ENCODE data around the gene FGD3.

FGD3 gene

DNA sequence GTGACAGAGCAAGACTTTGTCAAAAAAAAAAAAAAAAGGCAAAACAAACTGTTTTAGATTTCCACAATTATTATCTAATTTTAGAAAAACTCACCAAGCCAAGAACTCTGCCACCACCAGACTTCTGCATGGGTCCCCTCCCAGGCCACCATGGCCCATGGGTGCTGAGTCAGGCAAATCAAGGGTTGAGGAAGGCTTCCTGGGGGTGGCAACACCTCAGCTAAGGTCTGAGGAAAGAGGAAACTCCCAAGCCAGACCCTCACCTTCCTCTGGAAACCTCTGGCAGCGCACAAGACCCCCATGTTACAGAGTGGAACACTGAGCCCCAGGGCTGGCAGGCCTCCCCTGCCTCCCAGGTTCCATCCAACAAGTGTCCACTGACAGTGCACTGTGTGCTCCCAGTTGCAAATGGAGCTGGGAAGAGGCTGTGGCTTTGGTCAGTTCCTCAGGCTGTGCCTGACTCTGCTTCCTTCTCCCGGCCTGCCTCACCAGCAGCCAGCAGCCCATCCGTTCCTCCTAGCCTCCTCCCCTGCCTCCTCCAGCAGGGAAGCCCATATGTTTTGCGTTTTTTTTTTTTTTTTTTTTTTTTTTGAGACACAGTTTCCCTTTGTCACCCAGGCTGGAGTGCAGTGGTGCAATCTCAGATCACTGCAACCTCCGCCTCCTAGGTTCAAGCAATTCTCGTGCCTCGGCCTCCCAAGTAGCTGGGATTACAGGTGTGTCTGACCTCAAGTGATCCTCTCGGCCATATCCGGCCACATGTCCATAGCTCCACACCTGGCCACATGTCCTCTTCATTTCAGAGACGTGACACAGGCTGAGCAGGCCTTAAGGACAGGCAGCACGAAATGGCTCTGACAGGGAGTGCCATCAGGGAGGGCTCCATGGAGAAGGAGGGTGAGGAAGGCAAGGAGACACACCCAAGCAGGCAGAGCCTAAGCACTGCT, 107.7 kb downstream of the FGD3 start:
- no peak for DNase-seq (ENCODE audit: low spot score)

DNA sequence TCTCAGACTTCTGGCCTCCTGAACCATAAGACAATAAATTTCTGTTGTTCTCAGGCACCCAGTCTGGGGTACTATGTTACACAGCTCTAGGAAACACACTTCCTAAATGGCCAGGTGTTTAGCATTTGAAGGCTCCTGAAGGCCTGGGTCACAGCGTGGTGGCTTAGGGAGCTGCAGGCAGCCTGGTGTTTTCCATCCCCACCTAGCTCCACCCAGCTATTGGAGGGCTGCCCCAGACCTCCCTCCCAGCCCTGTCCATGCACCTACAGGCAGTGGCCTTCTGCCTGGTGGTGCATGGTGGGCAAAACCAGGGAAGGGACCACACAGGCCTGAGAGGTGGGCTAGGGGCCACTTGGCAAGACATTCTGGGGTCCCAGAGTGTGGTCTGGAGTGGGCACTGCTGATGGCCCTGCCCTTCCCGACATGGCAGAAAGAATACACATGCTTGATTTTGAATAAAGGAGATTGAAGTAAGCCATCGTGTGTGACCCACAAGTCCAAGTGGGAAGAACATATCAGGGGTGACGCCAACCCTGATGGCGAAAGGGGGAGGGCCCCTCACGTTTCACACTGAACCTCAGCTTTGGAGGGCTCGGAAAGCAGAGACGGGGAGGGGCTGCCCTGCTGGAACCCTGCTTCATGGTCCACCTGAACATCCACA, 109.8 kb downstream of the FGD3 start:
- DNase-seq (ENCODE audit: low spot score), result no peak

GRCh38 chr9:93057703-93058354, 110.5 kb downstream of the FGD3 start:
- DNase-seq (ENCODE audit: low spot score), result no peak

- DNase-seq (ENCODE audit: low spot score), result no peak
Measured at GRCh38 chr9:93058355-93059010, 111.2 kb downstream of the FGD3 start, which contains the start of gene SUSD3. Gene SUSD3 (plus strand): TSS chr9:93058701. CDS start chr9:93058743, 42 bp downstream.

- no peak for DNase-seq (ENCODE audit: low spot score)
Measured at GRCh38 chr9:93059011-93059714, 111.8 kb downstream of the FGD3 start.

DNA sequence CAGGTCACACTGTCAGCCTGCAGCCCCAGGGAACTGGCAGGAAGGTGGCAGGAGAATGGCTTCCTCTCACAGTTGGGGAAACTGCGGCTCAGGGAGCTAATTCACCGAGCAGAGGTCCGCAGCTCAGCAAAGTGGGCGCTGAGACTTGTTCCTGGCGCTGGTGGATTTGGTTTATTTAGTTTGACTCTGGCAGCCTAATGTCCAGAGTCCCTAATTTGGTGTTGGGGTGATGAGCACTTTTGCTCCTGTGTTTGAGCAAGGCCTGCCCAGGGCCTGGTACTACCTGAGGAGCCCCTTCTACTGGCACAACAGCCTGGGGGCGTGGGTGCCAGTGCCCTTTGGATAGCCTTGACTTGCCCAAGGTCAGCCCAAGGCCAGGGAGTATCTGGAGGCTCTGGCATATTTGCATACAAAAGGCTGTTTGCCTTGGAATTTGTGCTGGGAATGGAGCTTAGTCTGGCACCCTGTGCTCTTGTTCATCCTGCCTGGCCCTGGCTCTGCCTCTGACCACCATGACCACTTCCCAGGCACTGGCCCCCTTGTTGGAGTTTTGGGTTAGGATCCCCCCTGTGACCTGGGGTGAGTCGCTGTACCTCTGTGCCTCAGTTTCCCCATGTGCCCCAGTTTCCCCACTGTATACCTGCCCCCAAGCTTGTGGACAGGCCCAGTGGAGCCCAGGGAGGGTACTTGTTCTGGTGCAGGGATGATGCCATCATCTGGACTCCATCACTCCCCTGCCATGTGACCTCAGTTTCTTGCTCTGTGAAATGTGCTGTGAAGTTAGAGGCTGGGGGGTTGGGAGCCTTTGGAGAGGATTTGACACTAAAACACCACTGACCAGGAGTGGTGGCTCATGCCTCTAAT, 112.6 kb downstream of the FGD3 start:
- no peak for DNase-seq (ENCODE audit: low spot score)

DNA sequence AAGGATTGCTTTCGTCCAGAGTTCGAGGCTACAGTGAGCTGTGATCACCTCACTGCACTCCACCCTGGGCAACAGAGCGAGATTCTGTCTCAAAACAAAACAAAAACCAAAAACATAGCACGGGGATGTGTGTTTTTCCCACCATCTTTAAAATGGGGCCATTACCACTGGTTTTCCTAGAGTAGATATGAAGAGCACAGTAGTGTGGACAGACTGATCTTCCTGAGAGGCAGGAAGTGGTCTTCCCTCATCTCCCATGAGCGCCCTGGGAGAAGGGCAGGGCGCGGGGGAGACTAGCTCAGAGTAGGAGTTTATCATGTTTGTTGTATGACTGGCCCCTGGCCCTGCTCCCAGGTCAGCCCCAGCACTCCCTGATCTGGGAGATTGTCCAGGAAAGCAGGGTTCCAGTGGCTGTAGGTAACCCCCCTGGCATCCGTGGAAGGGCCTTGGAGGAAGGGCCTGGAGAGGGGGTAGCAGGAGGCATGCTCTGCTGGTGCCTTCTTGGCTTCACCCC, 113.5 kb downstream of the FGD3 start:
- DNase-seq (ENCODE audit: low spot score), result no peak

DNA sequence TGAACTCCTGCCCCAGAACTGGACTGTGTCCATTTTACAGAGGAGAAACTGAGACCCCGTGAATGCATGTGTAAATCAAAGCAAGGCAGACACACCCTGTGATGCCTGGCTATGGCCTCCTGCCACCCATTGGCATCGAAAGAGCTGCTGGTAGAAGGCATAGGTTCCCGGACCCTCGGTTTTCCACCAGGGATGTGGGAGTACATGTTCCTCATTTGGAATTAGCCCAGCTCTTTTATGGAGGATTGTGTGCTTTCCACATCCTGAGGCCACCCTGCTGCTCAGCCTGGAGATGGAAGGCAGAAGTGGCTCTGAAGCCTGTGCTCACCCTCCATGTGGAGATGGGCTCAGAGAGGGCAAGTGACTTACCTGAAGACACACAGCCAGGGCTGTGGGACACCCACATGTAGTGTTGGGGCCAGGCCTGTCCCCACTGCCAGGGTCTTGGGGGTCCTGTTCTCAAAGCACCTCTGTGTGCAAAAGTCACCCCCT, 114.0 kb downstream of the FGD3 start:
- DNase-seq (ENCODE audit: low spot score), result no peak

DNA sequence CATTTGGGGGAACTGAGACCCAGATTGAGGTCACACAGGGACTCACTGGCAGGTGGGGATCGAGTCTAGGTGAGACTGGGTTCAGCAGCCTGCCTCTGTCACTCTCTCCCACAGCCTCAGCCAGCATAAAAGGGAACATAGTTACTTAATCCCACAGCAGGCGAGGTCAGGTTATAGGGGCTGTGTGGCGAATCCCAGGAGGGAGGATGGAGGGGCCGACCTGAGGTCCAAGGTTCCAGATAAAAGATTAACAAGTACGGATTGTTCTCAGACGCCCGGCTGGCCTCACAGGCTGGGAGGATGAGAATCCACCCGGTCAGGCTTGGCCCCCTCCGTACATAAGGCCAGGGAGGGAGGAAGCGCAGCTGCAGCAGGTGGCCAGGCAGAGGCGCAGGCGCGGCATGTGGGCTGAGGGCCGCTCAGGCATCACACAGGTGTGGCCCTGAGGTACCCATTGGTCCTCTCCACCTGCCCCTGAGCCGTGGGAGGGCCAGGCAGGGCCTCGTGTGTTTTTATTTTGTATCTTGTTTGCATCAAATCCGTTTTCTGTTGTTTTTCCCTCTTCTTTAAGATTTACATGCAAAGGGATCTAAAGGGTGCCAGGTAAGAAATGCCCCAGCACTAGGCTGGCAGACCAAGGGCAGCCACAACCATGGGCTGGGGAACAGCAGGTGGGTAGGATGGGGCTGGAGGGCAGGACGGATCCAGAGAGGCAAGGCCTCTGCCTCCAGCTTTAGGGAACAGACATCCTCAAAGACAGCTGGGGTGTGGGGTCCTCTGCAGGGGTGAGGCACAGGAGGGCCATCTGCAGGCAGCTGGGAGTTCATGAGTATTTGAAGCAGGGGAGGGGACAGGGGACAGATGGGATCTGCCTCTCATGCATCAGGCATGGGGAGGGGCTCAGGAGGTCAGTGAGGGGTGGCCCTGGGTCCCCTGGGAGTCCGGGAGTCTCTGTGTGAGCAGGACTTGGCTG, 114.8 kb downstream of the FGD3 start:
- DNase-seq (ENCODE audit: low spot score), result no peak

GRCh38 chr9:93064392-93065134, 117.2 kb downstream of the FGD3 start:
- peak; percentile 39 for DNase-seq (ENCODE audit: low spot score)

DNA sequence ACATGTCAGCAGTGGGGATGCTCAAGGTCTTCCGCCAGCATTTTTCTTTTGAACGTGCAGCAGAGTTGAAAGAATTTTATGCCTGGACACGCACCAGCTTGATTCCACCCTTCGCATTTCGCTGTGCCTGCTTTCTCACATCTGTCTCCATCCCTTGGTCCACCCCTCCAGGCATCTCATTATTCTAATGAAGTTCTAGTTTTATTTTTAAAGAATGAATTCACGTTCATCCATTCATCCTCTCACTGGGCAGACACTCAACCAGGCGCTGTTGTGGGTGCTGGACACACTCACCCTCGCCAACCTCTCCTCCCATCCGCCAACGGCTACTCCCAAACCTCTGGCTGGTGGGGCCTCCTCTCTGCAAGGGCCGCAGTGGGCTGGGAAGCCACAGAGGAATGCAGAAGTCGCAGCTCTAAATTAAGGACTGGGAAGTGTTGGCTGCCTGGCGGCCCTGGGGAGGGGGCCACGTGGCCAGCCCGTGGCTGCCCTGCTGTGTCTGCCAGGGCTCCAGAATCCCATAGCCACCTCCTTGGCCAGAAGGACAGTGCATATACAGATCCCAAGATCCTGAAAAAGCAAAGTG, 117.9 kb downstream of the FGD3 start:
- peak; percentile 70 for DNase-seq (ENCODE audit: low spot score)

- DNase-seq (ENCODE audit: low spot score), result no peak
Measured at GRCh38 chr9:93066978-93067603, 119.8 kb downstream of the FGD3 start.

DNA sequence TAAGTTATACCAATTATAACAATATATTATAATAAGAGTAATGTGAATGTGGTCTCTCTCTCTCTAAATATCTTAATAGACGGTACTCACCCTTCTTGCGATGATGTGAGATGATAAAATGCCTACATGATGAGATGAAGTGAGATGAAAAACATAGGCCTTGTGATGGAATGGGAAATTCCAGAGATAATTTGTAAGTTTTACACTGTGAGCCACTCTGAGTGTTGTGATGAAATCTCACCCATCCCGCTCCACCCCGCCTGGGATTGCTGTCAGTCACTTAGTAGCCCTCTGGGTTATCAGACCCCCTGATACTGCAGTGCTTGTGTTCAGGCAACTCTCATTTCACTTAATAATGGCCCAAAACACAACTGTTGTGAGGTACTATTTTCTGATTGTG, 121.6 kb downstream of the FGD3 start:
- DNase-seq (ENCODE audit: low spot score), result no peak

DNA sequence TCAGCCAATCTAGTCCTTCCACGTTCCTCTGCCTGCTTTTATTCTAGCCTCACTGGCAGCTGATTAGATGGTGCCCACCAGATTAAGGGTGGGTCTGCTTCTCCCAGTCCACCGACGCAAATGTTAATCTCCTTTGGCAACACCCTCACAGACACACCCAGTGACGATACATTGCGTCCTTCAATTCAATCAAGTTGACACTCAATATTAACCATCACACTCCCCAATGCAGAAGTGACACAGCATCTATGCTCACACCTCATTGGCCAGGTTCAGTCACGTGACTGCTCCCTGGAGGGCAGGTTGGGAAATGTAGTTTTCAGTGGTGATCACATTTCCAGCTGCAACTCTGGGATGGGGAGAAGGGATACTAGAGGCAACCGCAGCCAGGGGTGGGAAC, 124.1 kb downstream of the FGD3 start:
- no peak for DNase-seq (ENCODE audit: low spot score)

- no peak for DNase-seq (ENCODE audit: low spot score)
Measured at GRCh38 chr9:93072383-93072795, 125.1 kb downstream of the FGD3 start.

DNA sequence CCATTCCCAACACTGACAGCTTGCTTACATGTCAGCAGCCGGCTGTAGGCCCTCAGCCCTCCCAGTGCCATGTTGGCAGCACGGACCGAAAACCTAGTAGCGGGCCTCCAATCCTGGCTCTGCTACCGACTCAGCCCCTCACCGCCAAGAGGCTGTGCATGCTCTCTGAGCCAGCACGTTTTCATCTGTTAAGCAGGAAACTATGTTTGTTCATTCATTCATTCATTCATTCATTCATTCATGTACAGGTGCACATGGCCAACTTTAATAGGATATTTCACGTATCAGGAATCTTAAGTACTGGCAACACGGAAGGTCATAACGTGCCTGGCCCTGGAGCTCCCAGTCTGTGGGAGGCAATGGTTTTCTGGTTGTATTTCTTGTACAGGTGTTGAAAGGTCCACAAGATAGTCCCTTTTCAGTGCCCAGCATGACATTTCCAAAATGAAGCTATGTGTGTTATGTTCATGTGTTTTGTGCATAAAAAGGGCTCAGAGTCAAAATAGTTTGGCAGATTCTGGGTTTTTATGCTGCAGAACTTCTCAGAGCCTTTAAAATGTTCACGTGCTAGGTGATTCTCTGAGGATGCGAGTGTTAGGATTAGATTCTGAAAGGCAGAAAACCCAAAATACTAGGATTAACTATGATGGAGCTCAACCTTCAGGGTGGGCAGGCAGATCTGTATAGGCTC, 128.9 kb downstream of the FGD3 start:
- no peak for DNase-seq (ENCODE audit: low spot score)

- DNase-seq (ENCODE audit: low spot score), result no peak
Measured at GRCh38 chr9:93076792-93077128, 129.4 kb downstream of the FGD3 start.
